C1 segment of cervical spinal cord (tissue), 14 donors: ENCODE data around the gene CACNA2D2.

Experiments
- DNase-seq, 14 donors: peaks; one replicate each; lab custom pipeline; 2025; lab: John Stamatoyannopoulos, UW

The CACNA2D2 gene

GRCh38 chr3:50503504-50504342 is at the start of gene CACNA2D2:
CACNA2D2 (minus strand) TSS chr3:50503634; CDS start chr3:50503423, 211 bp downstream.
- DNase-seq, result peak in 8 of 14 donors; percentile 5 to 82 (median 28)

GRCh38 chr3:50552598-50552997 is 49.2 kb upstream of the CACNA2D2 start:
- no peak for DNase-seq

GRCh38 chr3:50551681-50552435 is 48.4 kb upstream of the CACNA2D2 start:
- DNase-seq, result peak in 2 of 14 donors; percentile 35 to 81

- no peak for DNase-seq
Measured at GRCh38 chr3:50551054-50551659, 47.7 kb upstream of the CACNA2D2 start.

- peak in 6 of 14 donors; percentile 4 to 29 (median 21) for DNase-seq
Measured at GRCh38 chr3:50550079-50550736, 46.8 kb upstream of the CACNA2D2 start.

GRCh38 chr3:50549226-50549625 is 45.8 kb upstream of the CACNA2D2 start:
- DNase-seq, result no peak

GRCh38 chr3:50545781-50546180 is 42.3 kb upstream of the CACNA2D2 start:
- no peak for DNase-seq

GRCh38 chr3:50542177-50543034 is 39.0 kb upstream of the CACNA2D2 start:
- DNase-seq, result peak in 12 of 14 donors; percentile 4 to 44 (median 24)

- DNase-seq, result no peak
Measured at GRCh38 chr3:50539356-50540286, 36.2 kb upstream of the CACNA2D2 start.

GRCh38 chr3:50537421-50538129 is 34.1 kb upstream of the CACNA2D2 start:
- DNase-seq, result no peak

- DNase-seq, result no peak
Measured at GRCh38 chr3:50536471-50537180, 33.2 kb upstream of the CACNA2D2 start.

GRCh38 chr3:50534681-50535330 is 31.4 kb upstream of the CACNA2D2 start:
- no peak for DNase-seq

- no peak for DNase-seq
Measured at GRCh38 chr3:50533807-50534461, 30.5 kb upstream of the CACNA2D2 start.

- no peak for DNase-seq
Measured at GRCh38 chr3:50533316-50533715, 29.9 kb upstream of the CACNA2D2 start.

GRCh38 chr3:50532062-50532705 is 28.8 kb upstream of the CACNA2D2 start:
- DNase-seq, result no peak

GRCh38 chr3:50531201-50531600 is 27.8 kb upstream of the CACNA2D2 start:
- no peak for DNase-seq
